PC-3 (cell line): ENCODE measurements around the gene ACTR1B.

Experiments
- EZH2phosphoT487 ChIP-seq: fragments of 300-600 bp; sonication (generic); IDR thresholded peaks from 2 replicates; pipeline ENCODE4 v1.6.1; 2018; ENCODE audit warnings: mild to moderate bottlenecking, antibody characterized with exemption, low read length, borderline replicate concordance
- TF ChIP-seq, protein P1 (sequence below): fragments of 300-600 bp; sonication (generic); conservative IDR thresholded peaks from 2 replicates; pipeline ENCODE4 v1.5.1; 2017; ENCODE audit warnings: antibody characterized with exemption, low read depth, mild to moderate bottlenecking, low read length

DNA sequence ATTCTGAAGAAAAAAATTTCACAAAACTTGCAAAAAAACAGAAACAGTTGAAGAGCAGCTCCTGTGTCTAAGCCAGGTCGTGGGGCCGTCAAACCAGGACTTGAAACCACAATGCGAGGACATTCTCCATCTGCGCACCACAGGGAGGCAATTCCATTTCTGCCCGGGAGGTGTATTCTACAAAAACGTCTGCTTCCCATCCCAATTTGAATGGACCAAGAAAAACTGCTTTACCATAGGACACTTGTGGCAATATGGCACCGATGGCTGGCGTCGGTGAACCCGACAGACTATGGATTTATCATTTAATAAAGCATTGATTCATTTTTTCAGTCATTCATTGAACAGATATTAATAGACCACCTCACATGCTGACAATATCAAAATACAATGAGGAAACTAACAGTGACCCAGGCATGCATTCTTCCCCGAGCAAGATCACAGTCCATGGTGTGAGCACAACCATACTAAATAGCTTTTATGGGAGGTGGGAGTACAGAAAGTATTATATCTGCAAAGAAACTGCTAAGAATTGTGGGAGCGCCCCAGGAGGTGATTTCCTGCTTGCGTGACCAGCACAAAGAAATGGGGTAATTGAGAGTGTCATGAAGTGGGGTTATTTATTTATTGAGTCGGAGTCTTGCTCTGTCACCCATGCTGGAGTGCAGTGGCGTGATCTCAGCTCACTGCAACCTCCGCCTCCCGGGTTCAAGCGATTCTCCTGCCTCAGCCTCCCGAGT is 39.1 kb upstream of the ACTR1B start:
- TF ChIP-seq, protein P1, sequence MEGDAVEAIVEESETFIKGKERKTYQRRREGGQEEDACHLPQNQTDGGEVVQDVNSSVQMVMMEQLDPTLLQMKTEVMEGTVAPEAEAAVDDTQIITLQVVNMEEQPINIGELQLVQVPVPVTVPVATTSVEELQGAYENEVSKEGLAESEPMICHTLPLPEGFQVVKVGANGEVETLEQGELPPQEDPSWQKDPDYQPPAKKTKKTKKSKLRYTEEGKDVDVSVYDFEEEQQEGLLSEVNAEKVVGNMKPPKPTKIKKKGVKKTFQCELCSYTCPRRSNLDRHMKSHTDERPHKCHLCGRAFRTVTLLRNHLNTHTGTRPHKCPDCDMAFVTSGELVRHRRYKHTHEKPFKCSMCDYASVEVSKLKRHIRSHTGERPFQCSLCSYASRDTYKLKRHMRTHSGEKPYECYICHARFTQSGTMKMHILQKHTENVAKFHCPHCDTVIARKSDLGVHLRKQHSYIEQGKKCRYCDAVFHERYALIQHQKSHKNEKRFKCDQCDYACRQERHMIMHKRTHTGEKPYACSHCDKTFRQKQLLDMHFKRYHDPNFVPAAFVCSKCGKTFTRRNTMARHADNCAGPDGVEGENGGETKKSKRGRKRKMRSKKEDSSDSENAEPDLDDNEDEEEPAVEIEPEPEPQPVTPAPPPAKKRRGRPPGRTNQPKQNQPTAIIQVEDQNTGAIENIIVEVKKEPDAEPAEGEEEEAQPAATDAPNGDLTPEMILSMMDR: no peak
- TF ChIP-seq EZH2phosphoT487: no peak
